Natural killer cell (primary cell): ENCODE data around the gene ARFGAP2. TPM values are rescaled to one million over a fixed set of nuclear protein-coding genes. Genes with fewer than 3 reads are reported as not detected.
A peak's percentile ranks its signal among the peaks of the same experiment; 100 is the strongest.

ENCODE experiments used
- ATAC-seq, 3 donors: fragments of 150-1000 bp in 2 of 3; fragments of 200-7000 bp in 1 of 3; cut with Tn5 transposase; 1 replicate in 1 of 3; 2 replicates in 2 of 3; pipeline ENCODE4 v1.10.0; 2021; ENCODE audit warnings: mild to moderate bottlenecking in 2 of 3, moderate library complexity in 2 of 3
- DNase-seq, 2 donors: peaks; one replicate each; pipeline versions ENCODE4 v3.0.0 to v3.0.0-alpha.2; 2013 to 2021; ENCODE audit warnings: mixed read lengths in 1 of 2
- H3K27ac ChIP-seq: one replicate; pipeline ENCODE4 v1.5.1; 2013; ENCODE audit warnings: mild to moderate bottlenecking, low read length
- H3K27me3 ChIP-seq: one replicate; pipeline ENCODE4 v1.6.1; 2013; ENCODE audit warnings: low read length; ENCODE audit not compliant: control insufficient read depth, insufficient read depth
- H3K36me3 ChIP-seq: one replicate; pipeline ENCODE4 v1.6.1; 2013; ENCODE audit warnings: low read length; ENCODE audit not compliant: control insufficient read depth, insufficient read depth
- H3K4me1 ChIP-seq: one replicate; pipeline ENCODE4 v1.6.1; 2013; ENCODE audit warnings: low read length; ENCODE audit not compliant: control insufficient read depth, insufficient read depth
- H3K4me3 ChIP-seq: one replicate; pipeline ENCODE4 v1.5.1; 2013; ENCODE audit warnings: low read length
- H3K9me3 ChIP-seq: one replicate; pipeline ENCODE4 v1.6.1; 2013; ENCODE audit warnings: low read length; ENCODE audit not compliant: control insufficient read depth, insufficient read depth
- H3K27ac Mint-ChIP-seq, 2 donors: one replicate each; pipeline ENCODE4 v1.8.0; 2022; ENCODE audit warnings: mild to moderate bottlenecking in 2 of 2, mixed read lengths in 2 of 2, moderate library complexity in 1 of 2
- H3K27me3 Mint-ChIP-seq, 2 donors: one replicate each; pipeline ENCODE4 v1.8.0; 2022; ENCODE audit warnings: low read depth in 2 of 2, mixed read lengths in 2 of 2
- H3K36me3 Mint-ChIP-seq: one replicate; pipeline ENCODE4 v1.8.0; 2022; ENCODE audit warnings: mixed read lengths
- H3K4me1 Mint-ChIP-seq, 2 donors: one replicate each; pipeline ENCODE4 v1.8.0; 2022; ENCODE audit warnings: mixed read lengths in 2 of 2
- H3K4me3 Mint-ChIP-seq: one replicate; pipeline ENCODE4 v1.8.0; 2022; ENCODE audit warnings: mild to moderate bottlenecking, moderate library complexity, mixed read lengths
- H3K9me3 Mint-ChIP-seq, 2 donors: one replicate each; pipeline ENCODE4 v1.8.0; 2022; ENCODE audit warnings: mixed read lengths in 2 of 2
- WGBS: methylation state at CpG from one replicate; pipeline ENCODE4 v1.1.7; 2013; ENCODE audit warnings: missing lambda C conversion rate; ENCODE audit not compliant: insufficient coverage; 5-methylcytosine and 5-hydroxymethylcytosine counted together
- intact Hi-C: fragments of 100-400 bp; cut with micrococcal nuclease; formaldehyde crosslinking; loops from one replicate; pipeline ENCODE4 v1.14.2; 2022
- total RNA-seq, 4 donors: library from RNA; stranded (reverse); fragments of 120-200 nt in 1 of 4; gene quantifications; one replicate each; pipeline versions ENCODE4 v1.2.3 to v1.2.4, GENCODE V29; 2013 to 2022
- TF ChIP-seq, protein P1 (sequence below): fragments of 200-600 bp; IDR thresholded peaks from one replicate; pipeline ENCODE4 v1.8.0; 2022; ENCODE audit warnings: antibody characterized with exemption

Gene ARFGAP2
- total RNA-seq, 3 donors from 2014 or later (not counting 1 experiment from before 2014, with no cell fraction given), result 199 to 236 (median 228) TPM

DNA sequence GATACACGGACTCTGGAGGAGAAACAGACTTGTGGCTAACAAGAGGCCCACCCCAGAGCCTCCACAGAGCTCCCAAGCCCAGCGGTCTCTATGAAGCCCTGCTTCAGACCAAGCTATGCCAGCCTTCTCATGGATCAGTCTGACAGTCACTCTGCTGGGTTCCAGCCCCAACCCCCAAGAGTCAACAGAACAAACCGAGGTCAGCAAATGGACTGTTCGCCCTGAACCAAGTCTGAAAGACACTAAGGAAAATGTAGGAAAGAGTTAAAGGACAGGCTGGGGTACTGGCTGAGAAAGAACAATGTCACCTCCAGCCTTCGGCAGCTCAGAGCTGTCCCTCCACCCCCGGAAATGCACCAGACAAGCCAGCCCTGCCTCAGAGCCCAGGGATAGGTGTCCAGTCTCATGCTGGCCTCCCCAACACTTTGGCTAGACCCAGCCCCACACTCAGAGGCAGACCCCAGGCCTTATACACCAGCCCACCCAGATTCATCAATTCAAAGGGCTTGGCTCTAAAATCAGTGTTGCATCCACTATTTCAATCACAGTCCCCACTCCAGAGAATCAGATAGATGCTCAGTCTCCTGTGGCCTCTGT is 3.8 kb downstream of the ARFGAP2 start:
- Mint-ChIP-seq H3K27me3 (no peaks in the 10 kb centered on the region), H3K36me3 (no peaks in the 10 kb centered on the region), H3K9me3 (no peaks in the 10 kb centered on the region), H3K4me3 (no peak overlapping the region), H3K4me1 (peaks cover 24 to 50% of the 10 kb centered on the region in 2 donors), H3K27ac (peak overlapping the region in 1 of 2 donors; percentile 60)
- Histone ChIP-seq H3K4me1 (peaks cover 27% of the 10 kb centered on the region), H3K9me3 (no peaks in the 10 kb centered on the region), H3K27ac (no peak overlapping the region), H3K36me3 (peaks cover 51% of the 10 kb centered on the region), H3K27me3 (no peaks in the 10 kb centered on the region), H3K4me3 (no peak overlapping the region)
- TF ChIP-seq, protein P1, sequence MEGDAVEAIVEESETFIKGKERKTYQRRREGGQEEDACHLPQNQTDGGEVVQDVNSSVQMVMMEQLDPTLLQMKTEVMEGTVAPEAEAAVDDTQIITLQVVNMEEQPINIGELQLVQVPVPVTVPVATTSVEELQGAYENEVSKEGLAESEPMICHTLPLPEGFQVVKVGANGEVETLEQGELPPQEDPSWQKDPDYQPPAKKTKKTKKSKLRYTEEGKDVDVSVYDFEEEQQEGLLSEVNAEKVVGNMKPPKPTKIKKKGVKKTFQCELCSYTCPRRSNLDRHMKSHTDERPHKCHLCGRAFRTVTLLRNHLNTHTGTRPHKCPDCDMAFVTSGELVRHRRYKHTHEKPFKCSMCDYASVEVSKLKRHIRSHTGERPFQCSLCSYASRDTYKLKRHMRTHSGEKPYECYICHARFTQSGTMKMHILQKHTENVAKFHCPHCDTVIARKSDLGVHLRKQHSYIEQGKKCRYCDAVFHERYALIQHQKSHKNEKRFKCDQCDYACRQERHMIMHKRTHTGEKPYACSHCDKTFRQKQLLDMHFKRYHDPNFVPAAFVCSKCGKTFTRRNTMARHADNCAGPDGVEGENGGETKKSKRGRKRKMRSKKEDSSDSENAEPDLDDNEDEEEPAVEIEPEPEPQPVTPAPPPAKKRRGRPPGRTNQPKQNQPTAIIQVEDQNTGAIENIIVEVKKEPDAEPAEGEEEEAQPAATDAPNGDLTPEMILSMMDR, result no peak
- WGBS, result 86% methylated on average over 6 of the region's 6 CpGs
- intact Hi-C loops, result loop anchor here (10.0 kb wide), 1 partner anchor 232 kb away; the partner anchor contains the start of gene SLC39A13
- ATAC-seq (no peak), DNase-seq (no peak)

GRCh38 chr11:47171856-47172255 is 4.8 kb downstream of the ARFGAP2 start:
- H3K4me1 Mint-ChIP-seq, result peaks cover 15 to 40% of the 10 kb centered on the region in 2 donors
- H3K27ac ChIP-seq, result no peak overlapping the region
- peak overlapping the region; percentile 2 to 46 for H3K27ac Mint-ChIP-seq
- WGBS, result 86% methylated on average over 8 of the region's 8 CpGs
- no peaks in the 10 kb centered on the region for H3K27me3 Mint-ChIP-seq
- intact Hi-C loops, result loop anchor here (10.0 kb wide), 1 partner anchor 233 kb away; the partner anchor contains the start of gene SLC39A13
- H3K36me3 Mint-ChIP-seq, result no peaks in the 10 kb centered on the region
- no peaks in the 10 kb centered on the region for H3K9me3 ChIP-seq
- no peak overlapping the region for H3K4me3 Mint-ChIP-seq
- no peak overlapping the region for H3K4me3 ChIP-seq
- H3K4me1 ChIP-seq, result peaks cover 18% of the 10 kb centered on the region
- ATAC-seq, result no peak
- peaks cover 61% of the 10 kb centered on the region for H3K36me3 ChIP-seq
- no peak for DNase-seq
- TF ChIP-seq, protein P1, result no peak
- no peaks in the 10 kb centered on the region for H3K9me3 Mint-ChIP-seq
- no peaks in the 10 kb centered on the region for H3K27me3 ChIP-seq

DNA sequence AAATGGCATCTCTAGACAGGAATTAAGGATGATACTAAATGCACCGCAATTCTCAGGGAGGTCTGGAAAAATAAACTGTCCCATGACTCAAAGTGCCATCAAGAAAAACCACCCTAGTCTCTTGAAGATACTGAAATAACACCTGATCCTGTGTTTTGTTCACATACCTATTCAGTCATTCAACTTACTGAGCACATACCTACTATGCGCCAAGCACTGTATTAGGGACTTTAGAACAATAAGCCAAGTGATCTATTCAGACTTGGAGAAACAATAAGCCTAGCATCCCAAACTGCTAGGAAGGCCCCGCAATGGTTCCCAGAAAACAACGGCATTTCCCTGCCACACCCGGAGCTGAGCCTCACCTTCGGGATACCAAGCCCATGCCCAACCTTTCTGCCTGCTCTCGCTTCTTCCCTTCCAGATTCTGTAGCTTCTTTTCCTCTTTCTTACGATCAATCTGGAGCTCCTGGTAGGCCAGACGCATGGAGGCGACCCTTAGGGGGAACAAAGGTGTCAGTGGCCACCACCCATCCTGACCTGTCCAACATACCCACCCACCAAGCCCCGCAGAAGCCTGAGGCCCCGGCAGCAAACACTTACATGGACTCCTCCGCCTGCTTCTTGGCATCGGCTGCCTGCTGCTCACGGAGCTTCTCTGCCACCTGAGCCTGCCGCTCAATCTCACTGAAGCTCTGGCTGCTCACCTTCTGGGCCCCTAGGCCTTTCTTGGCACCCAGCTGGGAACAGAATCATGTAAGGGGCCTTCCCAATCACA is 5.4 kb downstream of the ARFGAP2 start:
- Histone ChIP-seq H3K27ac (no peak overlapping the region), H3K27me3 (no peaks in the 10 kb centered on the region), H3K4me1 (peaks cover 17% of the 10 kb centered on the region), H3K4me3 (no peak overlapping the region), H3K9me3 (no peaks in the 10 kb centered on the region), H3K36me3 (peaks cover 67% of the 10 kb centered on the region)
- TF ChIP-seq, protein P1, result no peak
- Mint-ChIP-seq H3K27ac (peak overlapping the region; percentile 2 to 46), H3K4me1 (peaks cover 15 to 36% of the 10 kb centered on the region in 2 donors), H3K9me3 (no peaks in the 10 kb centered on the region), H3K4me3 (no peak overlapping the region), H3K27me3 (no peaks in the 10 kb centered on the region), H3K36me3 (no peaks in the 10 kb centered on the region)
- no peak for DNase-seq
- intact Hi-C loops, result loop anchor here (10.0 kb wide), 1 partner anchor 234 kb away; the partner anchor contains the start of gene SLC39A13
- 97% methylated on average over 16 of the region's 16 CpGs for WGBS
- no peak for ATAC-seq
